SK-MEL-5 (cell line): Measurements from ENCODE around the gene RPL10. TPM values are rescaled to one million over a fixed set of nuclear protein-coding genes. Genes with fewer than 3 reads are reported as not detected.

Experiments used
- DNase-seq: peaks from one replicate; pipeline ENCODE4 v3.0.0-alpha.2; 2016; ENCODE audit warnings: low read depth, low spot score
- in situ Hi-C: cut with HindIII; loops from 2 replicates; pipeline ENCODE4 v1.10.0; 2016; ENCODE audit warnings: low sequenced_read_pairs, high pct_unique_total_duplicates, low pct_unique_long_range_greater_than_20kb
- total RNA-seq: library from RNA; depleted of rRNA; stranded (reverse); fragments of >200 nt; shearing (Covaris generic); gene quantifications from 2 replicates; pipeline ENCODE4 v1.2.3, GENCODE V29; 2014

RPL10 gene
- total RNA-seq, 1 experiment from 2014 or later = 3,421 TPM

DNA sequence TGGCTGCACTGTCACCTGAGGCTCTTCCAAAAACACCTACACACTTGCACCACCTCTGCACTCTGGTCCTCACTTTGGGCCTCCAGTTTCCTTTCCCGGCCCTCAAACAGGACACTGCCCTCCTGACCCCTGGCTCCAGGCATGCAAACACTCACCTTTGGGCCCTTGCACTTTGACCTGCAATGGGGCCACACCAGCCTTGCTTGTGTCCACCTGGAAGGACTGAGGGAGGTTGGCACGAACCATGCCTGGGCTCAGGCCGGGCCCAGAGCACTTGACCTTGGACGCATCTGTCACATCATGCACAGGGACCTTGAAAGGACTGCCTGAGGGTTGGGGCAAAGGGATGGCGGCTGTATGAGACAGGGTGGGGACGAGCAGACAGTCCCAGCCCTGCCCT, 39.3 kb upstream of the RPL10 start:
- in situ Hi-C loops = no loop called here
- no peak for DNase-seq

DNA sequence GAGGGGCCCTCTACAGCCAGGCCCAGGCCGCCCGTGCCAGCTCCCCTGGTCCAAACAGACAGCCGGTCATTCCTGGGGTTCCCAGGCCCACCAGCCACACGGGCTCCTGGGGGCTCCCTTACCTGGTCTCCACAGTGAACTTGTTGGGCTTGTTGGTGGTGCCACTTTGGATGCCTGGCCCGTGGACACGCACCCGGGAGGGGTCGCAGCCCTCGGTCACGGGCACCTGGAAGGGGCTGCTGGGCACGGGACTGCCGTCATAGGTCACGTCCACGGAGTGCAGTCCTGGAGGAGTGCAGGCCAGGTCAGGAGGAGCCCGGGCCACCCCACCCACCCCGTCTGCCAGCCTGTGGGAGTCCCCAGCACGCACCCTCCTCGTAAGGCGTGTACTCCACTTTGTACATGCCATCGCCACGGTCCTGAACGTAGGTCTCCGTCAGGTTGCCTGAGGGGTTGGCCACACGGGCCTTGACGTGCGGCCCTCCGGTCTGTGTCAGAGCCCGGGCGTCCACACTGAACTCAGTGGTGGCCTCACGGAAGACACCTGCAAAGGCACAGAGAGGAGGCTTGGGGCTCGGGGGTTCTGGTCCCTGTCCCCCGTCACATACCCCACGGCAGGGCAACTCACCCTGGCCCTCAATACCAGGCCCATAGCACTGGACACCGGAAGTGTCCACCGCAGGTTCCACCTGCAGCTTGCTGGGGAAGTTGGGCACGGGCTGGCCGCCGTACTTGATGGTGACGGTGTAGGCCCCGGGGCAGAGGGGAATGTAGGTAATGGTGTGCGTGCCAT, 38.6 kb upstream of the RPL10 start:
- DNase-seq = no peak
- in situ Hi-C loops = no loop called here

DNA sequence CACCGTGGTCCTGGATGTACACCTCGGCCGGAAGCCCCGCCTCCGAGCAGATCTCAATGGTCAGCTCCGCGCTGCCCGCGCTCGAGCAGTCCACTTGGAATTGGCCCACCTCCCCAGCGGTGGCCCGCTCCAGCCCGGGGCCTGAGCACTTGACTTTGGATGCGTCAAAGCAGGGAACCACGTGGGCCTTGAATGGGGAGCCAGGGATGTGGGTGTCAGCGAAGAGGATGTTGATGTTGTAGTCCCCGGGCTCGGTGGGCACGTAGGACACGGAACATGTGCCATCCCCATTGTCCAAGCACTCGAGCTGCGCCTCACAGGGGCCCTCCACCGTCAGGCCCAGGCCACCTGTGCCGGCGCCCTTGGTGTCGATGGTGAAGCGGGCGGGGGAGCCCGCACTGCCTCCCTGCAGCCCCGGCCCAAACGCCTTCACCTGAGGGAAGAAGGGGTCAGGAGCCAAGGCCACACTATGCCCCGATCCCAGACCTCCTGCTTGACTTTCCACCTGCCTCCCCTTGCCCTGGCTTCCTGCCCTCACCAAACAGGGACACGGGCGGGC, 37.9 kb upstream of the RPL10 start:
- no peak for DNase-seq
- in situ Hi-C loops = no loop called here

DNA sequence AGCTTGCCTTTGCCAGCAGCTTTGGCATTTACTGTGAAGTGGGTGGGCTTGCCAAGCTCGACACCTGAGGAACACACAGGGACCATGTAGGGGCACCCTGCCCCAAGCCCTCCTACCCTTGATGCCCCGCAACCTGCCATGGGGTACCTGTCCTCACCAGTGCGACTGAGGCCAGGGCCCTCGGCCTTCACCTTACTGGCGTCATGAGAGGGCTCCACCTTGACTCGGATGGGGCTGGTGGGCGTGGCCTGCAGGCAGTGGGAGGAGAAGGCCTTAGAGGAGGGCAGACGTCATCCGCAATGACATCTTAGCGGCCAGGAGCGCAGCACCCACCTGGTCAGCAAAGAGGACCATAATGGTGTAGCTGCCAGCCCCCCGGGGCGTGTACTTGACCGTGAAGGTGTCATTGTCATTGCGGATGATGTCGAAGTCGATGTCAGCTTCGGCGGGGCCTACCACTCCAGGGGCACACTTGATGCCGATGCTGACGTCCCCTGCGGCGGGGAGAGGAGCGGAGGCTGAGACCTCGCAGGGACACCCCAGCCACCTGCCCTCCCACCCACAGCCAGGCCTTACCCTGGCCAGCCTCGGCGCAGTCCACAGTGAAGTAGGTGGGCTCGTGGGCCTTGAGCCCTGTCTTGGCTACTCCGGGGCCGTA, 36.0 kb upstream of the RPL10 start:
- DNase-seq = no peak
- in situ Hi-C loops = no loop called here

DNA sequence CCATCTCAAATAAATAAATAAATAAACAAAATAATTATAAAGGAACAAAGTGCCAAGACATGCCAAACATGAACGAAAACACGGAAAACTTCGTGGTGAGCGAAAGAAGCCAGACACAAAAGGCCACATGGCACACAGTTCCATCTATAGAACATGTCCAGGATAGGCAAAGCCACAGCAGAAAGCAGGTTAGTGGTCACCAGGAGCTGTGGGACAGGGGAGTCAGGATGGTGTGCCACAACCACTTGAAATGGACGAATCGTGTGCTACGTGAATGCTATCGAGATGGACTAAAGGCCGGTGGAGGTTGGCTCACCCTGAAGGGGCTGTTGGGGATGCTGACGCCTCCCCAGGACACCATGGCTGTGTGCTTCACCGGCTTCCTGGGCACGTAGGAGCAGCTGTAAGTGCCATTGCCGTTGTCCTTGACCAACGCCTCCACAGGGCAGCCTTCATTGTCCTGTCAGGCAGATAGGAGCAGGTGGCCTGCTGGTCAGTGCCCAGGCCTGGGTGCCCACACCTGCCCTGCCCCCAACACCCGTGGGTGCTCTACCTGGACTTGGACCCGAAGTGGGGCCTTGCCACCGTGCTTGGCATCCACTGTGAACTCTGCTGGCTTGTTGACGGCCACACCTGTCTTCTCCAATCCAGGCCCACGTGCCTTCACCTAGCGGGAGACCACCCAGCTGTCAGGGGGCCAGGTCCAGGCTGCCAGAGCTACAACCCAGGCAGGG, 34.3 kb upstream of the RPL10 start:
- DNase-seq = no peak
- in situ Hi-C loops = no loop called here

DNA sequence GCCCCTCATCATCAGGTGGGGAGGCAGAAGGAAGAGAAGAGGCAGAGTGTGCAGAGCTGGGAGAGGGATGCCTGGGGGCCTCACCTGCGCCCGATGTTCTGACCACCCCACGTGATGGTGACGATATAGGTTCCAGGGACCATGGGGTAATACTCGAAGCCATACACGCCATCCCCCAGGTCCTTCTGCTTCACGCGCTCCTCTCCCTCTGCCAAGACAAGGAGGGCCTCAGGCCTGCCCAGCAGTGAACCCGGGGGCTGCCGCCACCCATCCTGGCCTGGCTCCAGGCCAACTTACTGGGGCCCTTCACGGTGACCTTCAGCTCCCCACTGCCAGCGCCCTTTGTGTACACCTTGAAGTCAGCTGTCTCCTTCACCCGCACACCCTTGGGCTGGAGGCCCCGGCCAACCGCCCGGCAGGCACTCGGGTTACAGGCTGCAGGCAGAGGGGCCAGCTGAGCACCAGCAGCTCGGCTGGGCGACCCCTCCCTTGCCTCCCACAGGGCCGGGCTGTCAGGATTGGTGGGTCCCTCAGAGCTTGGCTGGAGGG, 33.1 kb upstream of the RPL10 start:
- in situ Hi-C loops = no loop called here
- no peak for DNase-seq

DNA sequence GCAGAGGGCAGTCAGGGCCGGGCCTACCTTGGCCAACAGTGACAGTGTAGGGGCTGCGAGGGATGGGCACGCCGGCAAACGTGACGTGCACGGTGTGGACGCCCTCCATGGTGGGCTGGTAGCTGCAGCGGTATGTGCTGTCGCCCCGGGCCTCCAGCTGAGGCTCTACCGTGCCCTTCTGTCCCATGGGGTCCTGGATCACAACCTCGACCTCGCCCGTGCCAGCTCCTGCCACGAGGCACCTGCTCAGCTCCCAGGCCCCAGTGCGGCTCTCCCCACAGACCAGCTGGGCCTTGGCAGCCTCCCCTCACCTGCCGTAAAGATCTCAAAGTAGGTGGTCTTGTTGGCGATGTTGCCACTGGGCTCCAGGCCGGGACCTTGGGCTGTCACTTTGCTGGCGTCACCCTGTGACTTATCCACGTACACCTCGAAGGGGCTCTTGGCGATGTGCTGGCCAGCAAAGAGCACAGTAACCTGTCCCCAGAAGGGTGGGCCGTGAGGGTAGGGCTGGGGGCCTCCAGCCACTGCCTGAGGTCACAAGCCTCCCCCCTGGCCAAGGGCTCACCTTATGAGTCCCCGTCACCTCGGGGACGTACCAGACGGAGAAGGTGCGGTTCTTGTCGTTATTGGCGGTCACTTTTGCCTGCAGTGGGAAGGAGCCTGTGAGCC, 32.0 kb upstream of the RPL10 start:
- no peak for DNase-seq
- in situ Hi-C loops = no loop called here

DNA sequence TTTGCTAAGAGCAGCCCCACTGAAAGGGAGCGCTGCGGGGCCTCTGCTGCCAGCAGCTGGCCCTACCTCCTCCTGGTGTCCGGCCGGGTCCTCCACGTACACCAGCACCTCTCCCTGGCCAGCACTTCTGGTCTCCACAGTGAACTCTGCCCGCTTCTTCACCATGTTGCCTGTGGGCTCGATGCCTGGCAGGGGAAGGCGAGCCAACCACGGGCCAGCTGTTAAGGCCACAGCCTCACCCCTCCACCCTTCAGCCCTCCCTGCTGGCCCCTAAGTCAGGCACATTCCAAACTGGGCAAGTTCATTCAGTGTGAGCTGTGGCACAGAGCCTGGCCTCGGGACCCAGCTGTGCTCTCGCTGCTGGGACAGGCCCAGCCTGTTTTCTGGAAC, 31.5 kb upstream of the RPL10 start:
- DNase-seq = no peak
- in situ Hi-C loops = no loop called here

DNA sequence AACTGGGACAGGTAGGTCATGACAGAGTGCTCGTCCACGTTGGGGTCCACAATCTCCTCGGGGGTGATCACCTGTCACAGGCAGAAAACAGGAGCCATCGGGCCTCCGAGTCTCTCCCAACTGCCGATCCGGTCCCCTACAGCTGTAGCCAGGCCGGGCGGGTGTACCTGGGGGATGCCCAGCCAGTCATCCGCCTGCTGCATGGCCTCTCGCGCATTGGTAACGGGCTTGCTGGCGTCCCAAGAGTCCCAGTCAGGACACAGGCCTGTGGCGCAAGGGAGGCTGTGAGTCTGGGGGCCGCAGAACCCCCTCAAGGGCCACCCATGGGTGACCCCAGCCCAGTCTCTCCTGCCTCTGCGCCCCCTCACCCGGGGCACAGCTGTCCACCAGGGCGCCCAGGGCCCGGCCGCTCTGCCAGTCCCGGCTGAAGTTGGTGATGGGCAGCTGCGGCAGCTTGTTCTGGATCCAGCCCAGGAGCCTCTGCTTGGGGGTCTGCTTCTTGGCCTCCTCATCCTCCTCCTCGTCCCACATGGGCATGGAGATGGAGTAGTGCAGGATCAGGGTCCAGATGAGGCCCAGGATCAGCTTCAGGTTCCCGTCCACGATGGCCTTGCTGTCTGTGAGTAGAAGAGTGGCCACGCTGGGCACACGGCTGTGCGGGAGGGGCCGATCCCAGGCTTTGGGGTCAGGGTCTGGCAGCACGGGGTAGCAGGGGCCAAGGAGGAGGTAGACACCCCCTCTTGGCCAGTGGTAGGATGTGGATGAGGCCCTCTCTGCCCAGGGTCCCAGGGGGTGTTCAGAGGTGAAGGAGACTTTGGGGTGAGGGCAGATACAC, 30.5 kb upstream of the RPL10 start:
- DNase-seq = no peak
- in situ Hi-C loops = no loop called here

DNA sequence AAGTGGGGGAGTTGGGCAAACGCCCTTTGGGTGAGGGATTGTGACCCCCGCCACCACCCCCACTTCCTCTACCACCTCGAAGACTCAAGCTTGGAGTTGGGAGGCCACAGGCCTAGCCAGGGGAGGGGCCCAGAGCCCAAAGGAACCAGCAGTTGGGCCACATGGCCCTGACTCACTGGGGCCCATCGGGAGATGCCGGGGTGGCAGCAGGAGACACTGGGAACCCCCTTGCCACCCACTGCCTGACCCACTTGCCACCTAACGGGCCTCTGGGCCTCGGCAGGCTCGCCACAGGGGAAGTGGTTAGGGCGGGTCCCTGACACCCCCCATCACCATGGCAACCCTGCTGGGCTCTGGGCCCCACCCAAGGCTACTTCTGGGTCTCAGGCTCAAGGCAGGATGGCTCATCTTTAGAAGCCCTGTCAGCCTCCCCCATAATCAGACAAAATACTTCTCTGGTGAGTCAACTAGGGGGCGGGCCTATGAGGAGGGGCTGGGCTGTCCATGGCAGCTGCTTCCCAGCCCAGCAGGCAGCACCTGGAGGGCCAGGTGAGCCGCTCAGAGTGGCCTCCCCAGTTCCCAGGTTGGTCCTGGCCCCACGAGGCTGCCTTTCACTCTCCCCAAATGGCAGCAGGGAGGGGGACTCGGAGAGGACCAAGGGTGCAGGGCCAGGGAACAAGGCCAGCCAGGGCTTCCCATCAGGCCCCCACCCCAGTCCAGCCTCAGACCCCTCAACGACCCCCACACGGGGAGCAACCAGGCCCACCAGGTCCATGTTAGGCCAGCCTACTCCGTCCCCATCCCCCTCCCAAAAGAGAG, 29.3 kb upstream of the RPL10 start:
- in situ Hi-C loops = no loop called here
- DNase-seq = peak; percentile 40

DNA sequence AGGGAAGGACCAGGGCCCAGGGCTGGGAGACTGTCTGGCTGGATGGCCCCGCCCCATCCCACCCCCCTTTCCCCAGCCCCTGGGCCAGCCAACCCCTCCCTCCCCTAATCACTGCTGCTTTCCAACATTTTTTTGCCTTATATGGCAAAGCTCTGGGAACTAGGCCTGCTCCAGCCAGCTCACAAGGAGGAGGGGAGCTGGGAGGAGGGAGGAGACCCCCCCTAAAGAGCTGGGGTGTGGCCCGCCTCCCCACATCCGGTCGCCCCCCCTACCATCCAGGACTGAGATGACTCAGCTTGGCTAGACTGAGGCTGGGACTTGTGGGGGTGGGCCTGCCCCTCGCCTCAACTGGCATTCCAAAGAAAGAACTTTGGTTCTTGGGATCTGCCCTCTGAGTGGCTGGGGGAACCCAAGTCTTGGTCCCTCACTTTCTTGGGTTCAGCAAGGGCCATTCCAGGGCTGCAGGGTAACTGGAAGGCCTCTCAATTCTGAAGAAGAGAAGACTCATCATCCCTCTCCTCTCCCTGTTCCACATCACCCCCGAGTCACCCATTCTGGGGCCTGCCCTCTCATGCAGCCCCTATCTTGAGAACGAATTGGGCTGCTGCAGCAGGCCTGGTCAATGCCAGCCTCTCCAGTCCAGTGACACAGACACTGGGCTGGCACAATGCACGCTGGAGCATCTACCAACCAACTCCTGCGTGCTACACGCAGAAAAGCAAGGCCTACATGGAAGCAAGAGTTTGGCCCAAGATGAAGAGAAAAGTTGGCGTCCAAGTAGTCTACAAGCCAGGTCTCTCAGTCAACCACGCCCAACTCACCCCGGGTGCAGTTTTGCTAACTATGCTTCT, 28.5 kb upstream of the RPL10 start:
- in situ Hi-C loops = no loop called here
- DNase-seq = peak; percentile 52

DNA sequence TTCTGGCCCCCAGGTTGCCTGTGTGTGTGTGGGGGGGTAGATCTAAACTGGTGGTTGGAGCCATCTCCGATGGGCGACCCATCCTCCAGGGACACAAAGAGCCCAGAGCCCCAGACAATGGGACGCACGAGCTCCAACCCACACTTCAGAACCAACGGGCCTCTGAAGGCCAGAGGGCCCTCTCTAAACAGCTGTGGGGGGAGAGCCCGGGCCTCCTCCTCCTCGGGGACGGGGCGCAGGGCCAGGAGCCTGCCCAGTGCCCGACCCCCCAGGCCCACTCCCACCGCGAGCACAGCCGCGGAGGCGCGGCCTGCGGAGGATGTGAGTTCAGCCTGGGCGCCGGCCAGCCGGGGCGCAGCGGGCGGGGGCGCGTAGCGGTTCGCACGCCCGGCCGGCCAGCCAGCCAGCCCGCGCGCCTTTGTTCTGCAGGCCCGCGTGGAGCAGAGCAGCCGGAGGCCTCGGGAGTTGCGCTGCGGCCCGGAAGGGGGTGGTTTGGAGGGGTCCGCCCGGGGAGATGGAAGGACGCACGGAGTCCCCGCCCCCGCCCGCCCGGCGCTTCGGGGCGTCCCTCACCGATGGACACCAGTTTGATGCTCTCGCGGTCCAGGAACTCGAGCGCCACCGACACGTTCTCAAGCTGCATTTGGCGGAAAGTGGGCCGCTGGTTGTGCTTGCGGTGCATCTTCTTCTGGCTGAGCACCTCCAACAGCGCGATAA, 27.7 kb upstream of the RPL10 start:
- in situ Hi-C loops = no loop called here
- DNase-seq = no peak

DNA sequence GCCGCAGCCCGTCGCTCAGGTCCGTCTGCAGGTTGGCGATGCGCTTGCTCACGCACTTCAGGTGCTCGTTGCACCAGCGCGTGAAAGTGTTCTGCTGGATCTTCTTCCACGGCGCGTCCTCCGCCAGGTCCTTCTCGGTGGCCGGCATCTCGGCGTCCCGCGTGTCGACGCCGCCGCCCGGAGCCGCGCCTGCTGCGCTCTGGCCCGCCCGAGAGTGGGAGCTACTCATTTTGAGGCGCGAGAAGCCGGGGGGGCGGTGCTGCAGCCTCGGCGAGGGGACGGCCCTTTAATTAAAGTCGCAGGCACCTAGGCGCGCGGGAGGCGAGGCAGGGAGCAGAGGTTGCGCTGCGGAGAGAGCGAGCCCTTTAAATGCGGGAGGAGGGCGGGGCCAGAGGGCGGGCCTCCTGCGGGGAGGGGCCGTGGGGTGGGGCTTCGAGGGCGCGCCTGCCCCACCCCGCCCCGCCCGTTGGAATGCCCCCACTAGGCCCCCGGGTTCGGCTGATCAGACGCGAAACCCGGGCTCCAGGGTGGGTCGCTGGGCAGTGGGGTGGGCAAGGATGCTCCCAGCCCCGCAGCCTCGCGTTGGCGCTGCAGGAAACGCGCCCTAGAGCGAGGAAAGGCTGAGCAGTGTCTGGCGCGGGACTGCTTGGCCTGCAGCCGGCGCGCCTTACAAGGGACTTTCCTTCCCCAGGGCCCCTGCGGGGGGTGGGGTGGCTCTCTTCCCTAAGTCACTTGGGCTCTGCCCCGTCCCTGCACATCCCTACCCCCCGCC, 27.0 kb upstream of the RPL10 start:
- DNase-seq = peak; percentile 90
- in situ Hi-C loops = no loop called here

DNA sequence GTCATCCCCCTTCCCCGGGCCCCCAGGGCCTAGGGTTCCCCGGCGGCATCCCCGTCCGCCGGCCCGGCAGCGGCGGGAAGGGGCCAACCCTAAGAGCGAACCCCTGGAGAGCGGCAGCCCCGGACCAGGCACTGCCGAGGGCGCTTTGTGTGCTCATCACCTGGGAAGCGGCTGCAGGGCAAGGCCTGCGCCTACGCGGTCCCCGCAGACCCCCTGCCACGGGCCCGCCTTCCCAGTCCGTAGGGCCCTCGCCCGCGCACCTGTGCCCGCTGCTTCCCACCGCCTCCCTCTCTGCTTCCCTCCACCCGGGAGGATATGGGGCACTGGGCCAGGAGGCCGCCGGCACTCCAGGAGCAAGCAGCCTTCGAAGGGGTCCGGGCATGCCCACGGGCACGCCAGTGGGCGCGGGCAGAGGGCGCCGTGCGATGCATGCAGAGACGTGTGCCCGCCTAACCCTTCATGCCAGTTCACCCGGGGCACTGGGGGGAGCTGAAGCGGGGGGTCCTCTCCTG, 26.3 kb upstream of the RPL10 start:
- DNase-seq = no peak
- in situ Hi-C loops = no loop called here
